Measurements from ENCODE around the gene FAM174B.
A peak's percentile ranks its signal among the peaks of the same experiment; 100 is the strongest.

The FAM174B gene

GRCh38 chr15:92687195-92687602, 31.6 kb upstream of the FAM174B start:
- no peak for DNase-seq (ENCODE audit: low read depth)
- no peak overlapping the region for H3K4me3 ChIP-seq (ENCODE audit: low read depth, low read length)
- no peak for TF ChIP-seq CTCF (IDR thresholded peaks at IDR 0.05; ENCODE audit: low read depth, low read length)
- TF ChIP-seq POLR2A (IDR thresholded peaks at IDR 0.05; ENCODE audit: extremely low read depth, insufficient read length), result no peak
- no peak for TF ChIP-seq MAX (IDR thresholded peaks at IDR 0.05; ENCODE audit: low read depth, low read length)

- TF ChIP-seq POLR2A (IDR thresholded peaks at IDR 0.05; ENCODE audit: extremely low read depth, insufficient read length), result no peak
- peak; percentile 17 for DNase-seq (ENCODE audit: low read depth)
- H3K4me3 ChIP-seq (ENCODE audit: low read depth, low read length), result no peak overlapping the region
Measured at GRCh38 chr15:92683511-92683834, 27.9 kb upstream of the FAM174B start.

GRCh38 chr15:92682741-92683510, 27.4 kb upstream of the FAM174B start:
- TF ChIP-seq MAX (IDR thresholded peaks at IDR 0.05; ENCODE audit: low read depth, low read length), result no peak
- no peak for TF ChIP-seq MYC (IDR thresholded peaks at IDR 0.05; ENCODE audit: low read depth, low read length)
- TF ChIP-seq CTCF (IDR thresholded peaks at IDR 0.05; ENCODE audit: low read depth, low read length), result no peak
- no peak for TF ChIP-seq POLR2A (IDR thresholded peaks at IDR 0.05; ENCODE audit: extremely low read depth, insufficient read length)
- H3K4me3 ChIP-seq (ENCODE audit: low read depth, low read length), result no peak overlapping the region
- no peak for DNase-seq (ENCODE audit: low read depth)

- TF ChIP-seq POLR2A (IDR thresholded peaks at IDR 0.05; ENCODE audit: extremely low read depth, insufficient read length) (no peak), MYC (IDR thresholded peaks at IDR 0.05; ENCODE audit: low read depth, low read length) (no peak), MAX (IDR thresholded peaks at IDR 0.05; ENCODE audit: low read depth, low read length) (no peak), CTCF (IDR thresholded peaks at IDR 0.05; ENCODE audit: low read depth, low read length) (no peak)
- H3K4me3 ChIP-seq (ENCODE audit: low read depth, low read length), result no peak overlapping the region
- DNase-seq (ENCODE audit: low read depth), result peak; percentile 44
Measured at GRCh38 chr15:92681141-92681631, 25.6 kb upstream of the FAM174B start.

GRCh38 chr15:92677999-92678398, 22.4 kb upstream of the FAM174B start:
- no peak for DNase-seq (ENCODE audit: low read depth)
- no peak for TF ChIP-seq MAX (IDR thresholded peaks at IDR 0.05; ENCODE audit: low read depth, low read length)
- no peak overlapping the region for H3K4me3 ChIP-seq (ENCODE audit: low read depth, low read length)

GRCh38 chr15:92676561-92676960, 21.0 kb upstream of the FAM174B start:
- TF ChIP-seq POLR2A (IDR thresholded peaks at IDR 0.05; ENCODE audit: extremely low read depth, insufficient read length) (no peak), MAX (IDR thresholded peaks at IDR 0.05; ENCODE audit: low read depth, low read length) (no peak), MYC (IDR thresholded peaks at IDR 0.05; ENCODE audit: low read depth, low read length) (no peak), CTCF (IDR thresholded peaks at IDR 0.05; ENCODE audit: low read depth, low read length) (no peak)
- no peak overlapping the region for H3K4me3 ChIP-seq (ENCODE audit: low read depth, low read length)
- no peak for DNase-seq (ENCODE audit: low read depth)

GRCh38 chr15:92675485-92675884, 19.9 kb upstream of the FAM174B start:
- TF ChIP-seq MAX (IDR thresholded peaks at IDR 0.05; ENCODE audit: low read depth, low read length) (no peak), POLR2A (IDR thresholded peaks at IDR 0.05; ENCODE audit: extremely low read depth, insufficient read length) (no peak), CTCF (IDR thresholded peaks at IDR 0.05; ENCODE audit: low read depth, low read length) (no peak), MYC (IDR thresholded peaks at IDR 0.05; ENCODE audit: low read depth, low read length) (no peak)
- H3K4me3 ChIP-seq (ENCODE audit: low read depth, low read length), result no peak overlapping the region
- no peak for DNase-seq (ENCODE audit: low read depth)

Data from NB4 (cell line).